Activated T-helper 1 cell treated with Interleukin-2 at 50 U/mL for 16 hours (primary cell): ENCODE measurements around the gene GPR18.

ENCODE experiments used
- DNase-seq: peaks from one replicate; pipeline ENCODE4 v3.0.0-alpha.2; 2020; ENCODE audit warnings: low read depth

The GPR18 gene

GRCh38 chr13:99208185-99208584, 50.0 kb downstream of the GPR18 start:
- DNase-seq, result no peak

GRCh38 chr13:99207511-99207910, 50.7 kb downstream of the GPR18 start:
- no peak for DNase-seq

- DNase-seq, result no peak
Measured at GRCh38 chr13:99206873-99207272, 51.3 kb downstream of the GPR18 start.

- no peak for DNase-seq
Measured at GRCh38 chr13:99206226-99206625, 52.0 kb downstream of the GPR18 start.

- no peak for DNase-seq
Measured at GRCh38 chr13:99205621-99206220, 52.5 kb downstream of the GPR18 start.
